Stimulated activated CD4-positive, alpha-beta T cell treated with anti-CD3 and anti-CD28 coated beads, TNF-alpha, amount 100 ng/mL, for 1 hour (primary cell): ENCODE measurements around the gene PLEKHG3.
"Not testable (repeated sequence)": the region's sequence is repeated elsewhere in the genome, so short reads cannot be mapped to it uniquely, and the experiment has no call there.

Experiments used
- DNase-seq, 3 donors: peaks; one replicate each; pipeline ENCODE4 v3.0.0-alpha.2; 2020; ENCODE audit warnings: low read depth in 3 of 3, low spot score in 1 of 3

PLEKHG3 gene

GRCh38 chr14:64688031-64688430 is 16.2 kb upstream of the PLEKHG3 start:
- DNase-seq: no peak

GRCh38 chr14:64688811-64689281 is 15.4 kb upstream of the PLEKHG3 start:
- no peak for DNase-seq

- DNase-seq: no peak
These were observed 14.9 kb upstream of the PLEKHG3 start for GRCh38 chr14:64689289-64689688.

- not testable (repeated sequence) for DNase-seq
These were observed 13.6 kb upstream of the PLEKHG3 start for GRCh38 chr14:64690607-64691006.

GRCh38 chr14:64691376-64691775 is 12.8 kb upstream of the PLEKHG3 start:
- no peak for DNase-seq

GRCh38 chr14:64692189-64692985 is 11.8 kb upstream of the PLEKHG3 start:
- DNase-seq: no peak

- DNase-seq: no peak
These were observed 11.0 kb upstream of the PLEKHG3 start for GRCh38 chr14:64692986-64693809.

GRCh38 chr14:64693810-64694165 is 10.4 kb upstream of the PLEKHG3 start:
- DNase-seq: no peak

GRCh38 chr14:64695071-64695470 is 9.2 kb upstream of the PLEKHG3 start:
- no peak for DNase-seq

- no peak for DNase-seq
These were observed 7.8 kb upstream of the PLEKHG3 start for GRCh38 chr14:64696355-64696857.

- DNase-seq: no peak
These were observed 5.3 kb upstream of the PLEKHG3 start for GRCh38 chr14:64698903-64699302.

GRCh38 chr14:64700290-64700689 is 3.9 kb upstream of the PLEKHG3 start:
- DNase-seq: no peak

- DNase-seq: no peak
These were observed 3.3 kb upstream of the PLEKHG3 start for GRCh38 chr14:64700894-64701293.

GRCh38 chr14:64701660-64702059 is 2.6 kb upstream of the PLEKHG3 start:
- DNase-seq: no peak

- DNase-seq: no peak
These were observed 1.5 kb upstream of the PLEKHG3 start for GRCh38 chr14:64702493-64703394.

- DNase-seq: no peak
These were observed 655 bp upstream of the PLEKHG3 start for GRCh38 chr14:64703395-64704142.

- no peak for DNase-seq
These were observed 638 bp downstream of the PLEKHG3 start for GRCh38 chr14:64704743-64705380.

GRCh38 chr14:64705381-64706118 is 1.3 kb downstream of the PLEKHG3 start:
- DNase-seq: no peak

- DNase-seq: no peak
These were observed 1.9 kb downstream of the PLEKHG3 start for GRCh38 chr14:64706119-64706592.
